ENCODE data around the gene SYNE1.

SYNE1 gene

GRCh38 chr6:152596726-152597125, 40.4 kb downstream of the SYNE1 start:
- DNase-seq, result no peak
- no peaks in the 10 kb centered on the region for H3K36me3 ChIP-seq

GRCh38 chr6:152595499-152595898, 41.7 kb downstream of the SYNE1 start:
- peaks cover 4% of the 10 kb centered on the region for H3K27me3 ChIP-seq (ENCODE audit: insufficient read depth, low read depth, severe bottlenecking)
- no peak for DNase-seq
- H3K36me3 ChIP-seq, result no peaks in the 10 kb centered on the region
- H3K4me3 ChIP-seq (ENCODE audit: low read depth, low read length), result no peak overlapping the region
- H3K9me3 ChIP-seq (ENCODE audit: severe bottlenecking), result no peaks in the 10 kb centered on the region
- peak; percentile 39 for TF ChIP-seq CTCF (IDR thresholded peaks at IDR 0.05; ENCODE audit: low read depth, low read length)
- H3K27ac ChIP-seq, result no peak overlapping the region

More at GRCh38 chr6:152596726-152597125, 40.4 kb downstream of the SYNE1 start:
- Histone ChIP-seq H3K4me3 (ENCODE audit: low read depth, low read length) (no peak overlapping the region), H3K9me3 (ENCODE audit: severe bottlenecking) (no peaks in the 10 kb centered on the region), H3K27me3 (ENCODE audit: insufficient read depth, low read depth, severe bottlenecking) (peaks cover 4% of the 10 kb centered on the region), H3K27ac (no peak overlapping the region)
- TF ChIP-seq CTCF (IDR thresholded peaks at IDR 0.05; ENCODE audit: low read depth, low read length), result no peak

- Histone ChIP-seq H3K9me3 (ENCODE audit: severe bottlenecking) (no peaks in the 10 kb centered on the region), H3K27ac (no peak overlapping the region), H3K27me3 (ENCODE audit: insufficient read depth, low read depth, severe bottlenecking) (peaks cover 4% of the 10 kb centered on the region), H3K4me3 (ENCODE audit: low read depth, low read length) (no peak overlapping the region), H3K36me3 (no peaks in the 10 kb centered on the region)
- no peak for DNase-seq
- TF ChIP-seq CTCF (IDR thresholded peaks at IDR 0.05; ENCODE audit: low read depth, low read length), result no peak
These were observed 42.5 kb downstream of the SYNE1 start for GRCh38 chr6:152594701-152595100.

- H3K27me3 ChIP-seq (ENCODE audit: insufficient read depth, low read depth, severe bottlenecking), result no peaks in the 10 kb centered on the region
- H3K27ac ChIP-seq, result no peak overlapping the region
- no peaks in the 10 kb centered on the region for H3K36me3 ChIP-seq
- no peak for DNase-seq
- H3K9me3 ChIP-seq (ENCODE audit: severe bottlenecking), result no peaks in the 10 kb centered on the region
- H3K4me3 ChIP-seq (ENCODE audit: low read depth, low read length), result no peak overlapping the region
- no peak for TF ChIP-seq CTCF (IDR thresholded peaks at IDR 0.05; ENCODE audit: low read depth, low read length)
These were observed 48.7 kb downstream of the SYNE1 start for GRCh38 chr6:152588456-152588855.

GRCh38 chr6:152587473-152587872, 49.7 kb downstream of the SYNE1 start:
- H3K36me3 ChIP-seq, result no peaks in the 10 kb centered on the region
- no peak for DNase-seq
- TF ChIP-seq CTCF (IDR thresholded peaks at IDR 0.05; ENCODE audit: low read depth, low read length), result no peak
- no peaks in the 10 kb centered on the region for H3K27me3 ChIP-seq (ENCODE audit: insufficient read depth, low read depth, severe bottlenecking)
- H3K4me3 ChIP-seq (ENCODE audit: low read depth, low read length), result no peak overlapping the region
- no peaks in the 10 kb centered on the region for H3K9me3 ChIP-seq (ENCODE audit: severe bottlenecking)
- no peak overlapping the region for H3K27ac ChIP-seq

GRCh38 chr6:152585236-152585635, 51.9 kb downstream of the SYNE1 start:
- no peaks in the 10 kb centered on the region for H3K36me3 ChIP-seq

More at GRCh38 chr6:152585236-152585635, 51.9 kb downstream of the SYNE1 start:
- no peak for DNase-seq
- Histone ChIP-seq H3K4me3 (ENCODE audit: low read depth, low read length) (no peak overlapping the region), H3K9me3 (ENCODE audit: severe bottlenecking) (no peaks in the 10 kb centered on the region), H3K27me3 (ENCODE audit: insufficient read depth, low read depth, severe bottlenecking) (no peaks in the 10 kb centered on the region), H3K27ac (no peak overlapping the region)
- TF ChIP-seq CTCF (IDR thresholded peaks at IDR 0.05; ENCODE audit: low read depth, low read length), result no peak

Data from WERI-Rb-1 (cell line).